ENCODE measurements around the gene SULT1E1.

DNA sequence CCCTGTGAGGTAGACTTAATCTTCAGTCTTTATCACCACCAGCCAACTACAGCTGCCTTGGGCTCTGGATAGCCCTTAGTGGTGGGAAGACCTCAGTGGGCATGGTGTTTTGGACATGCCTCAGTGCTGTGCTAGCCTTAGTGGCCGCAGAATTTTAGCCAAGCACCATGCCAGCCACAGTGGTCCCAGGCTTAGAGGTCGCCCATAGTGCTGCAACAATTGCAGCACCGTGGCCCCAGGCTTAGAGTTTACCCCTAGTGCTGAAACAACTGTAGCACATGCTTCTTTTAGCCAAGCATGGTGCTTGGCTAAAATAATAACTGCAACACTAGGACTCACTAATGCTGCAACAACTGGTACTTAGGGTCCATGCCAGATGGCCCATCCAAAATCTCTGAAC is 60.6 kb downstream of the SULT1E1 start:
- TF ChIP-seq ZNF274 (IDR thresholded peaks at IDR 0.05; ENCODE audit: low read depth, low read length) (no peak), YY1 (IDR thresholded peaks at IDR 0.05; ENCODE audit: insufficient read depth, insufficient read length) (no peak)
